ENCODE measurements around the gene PIEZO2.

The PIEZO2 gene

DNA sequence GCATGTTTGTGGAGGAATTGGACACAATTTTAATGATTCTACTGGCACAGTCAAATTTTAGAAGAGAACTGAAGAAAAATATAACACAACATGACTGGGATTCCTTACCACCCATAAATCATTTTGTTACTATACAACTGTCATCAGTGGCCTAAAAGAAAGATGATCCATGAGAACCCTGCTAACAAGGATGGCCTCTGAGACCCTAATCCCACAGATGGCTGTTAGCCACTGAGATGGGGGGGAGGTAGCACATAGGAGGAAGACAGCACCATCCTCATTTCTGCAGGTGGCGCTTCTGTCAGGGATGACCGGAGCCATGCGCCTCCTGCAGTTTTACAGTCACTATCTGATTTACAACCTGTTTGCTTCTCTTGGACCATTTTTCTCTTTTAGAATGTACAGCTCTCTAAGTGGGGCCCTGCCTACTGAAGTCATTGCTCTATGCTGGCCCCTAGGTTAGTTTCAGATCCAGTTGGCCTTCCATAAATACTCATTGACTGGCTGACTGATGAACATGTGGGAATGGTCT lies 343.7 kb downstream of the PIEZO2 start:
- Histone ChIP-seq H3K36me3 (ENCODE audit: insufficient read depth, low read length) (no peaks in the 10 kb centered on the region), H3K4me2 (ENCODE audit: low read depth, low read length, poor library complexity, severe bottlenecking) (no peak overlapping the region), H4K20me1 (ENCODE audit: insufficient read depth, low read length, poor library complexity, severe bottlenecking) (no peaks in the 10 kb centered on the region), H3K4me1 (ENCODE audit: insufficient read depth, low read length, poor library complexity, severe bottlenecking) (no peaks in the 10 kb centered on the region), H3K79me2 (ENCODE audit: insufficient read depth, low read length) (no peaks in the 10 kb centered on the region), H3K9ac (ENCODE audit: low read depth, low read length, poor library complexity, severe bottlenecking) (no peak overlapping the region), H3F3A (ENCODE audit: low read depth) (no peaks in the 10 kb centered on the region), H2AFZ (ENCODE audit: low read length) (no peak overlapping the region), H3K4me3 (ENCODE audit: low read length, poor library complexity, severe bottlenecking) (no peak overlapping the region), H3K9me3 (ENCODE audit: insufficient read depth, low read depth, low read length) (no peaks in the 10 kb centered on the region), H3K27me3 (ENCODE audit: insufficient read depth, low read length, poor library complexity, severe bottlenecking) (no peaks in the 10 kb centered on the region), H3K9me2 (replicated peaks; ENCODE audit: low read depth, low read length) (no peaks in the 10 kb centered on the region)
- TF ChIP-seq, protein P1, sequence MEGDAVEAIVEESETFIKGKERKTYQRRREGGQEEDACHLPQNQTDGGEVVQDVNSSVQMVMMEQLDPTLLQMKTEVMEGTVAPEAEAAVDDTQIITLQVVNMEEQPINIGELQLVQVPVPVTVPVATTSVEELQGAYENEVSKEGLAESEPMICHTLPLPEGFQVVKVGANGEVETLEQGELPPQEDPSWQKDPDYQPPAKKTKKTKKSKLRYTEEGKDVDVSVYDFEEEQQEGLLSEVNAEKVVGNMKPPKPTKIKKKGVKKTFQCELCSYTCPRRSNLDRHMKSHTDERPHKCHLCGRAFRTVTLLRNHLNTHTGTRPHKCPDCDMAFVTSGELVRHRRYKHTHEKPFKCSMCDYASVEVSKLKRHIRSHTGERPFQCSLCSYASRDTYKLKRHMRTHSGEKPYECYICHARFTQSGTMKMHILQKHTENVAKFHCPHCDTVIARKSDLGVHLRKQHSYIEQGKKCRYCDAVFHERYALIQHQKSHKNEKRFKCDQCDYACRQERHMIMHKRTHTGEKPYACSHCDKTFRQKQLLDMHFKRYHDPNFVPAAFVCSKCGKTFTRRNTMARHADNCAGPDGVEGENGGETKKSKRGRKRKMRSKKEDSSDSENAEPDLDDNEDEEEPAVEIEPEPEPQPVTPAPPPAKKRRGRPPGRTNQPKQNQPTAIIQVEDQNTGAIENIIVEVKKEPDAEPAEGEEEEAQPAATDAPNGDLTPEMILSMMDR (conservative IDR thresholded peaks at IDR 0.05; ENCODE audit: low read length): no peak
- no peak for TF ChIP-seq EZH2phosphoT487 (IDR thresholded peaks at IDR 0.05; ENCODE audit: borderline replicate concordance)

DNA sequence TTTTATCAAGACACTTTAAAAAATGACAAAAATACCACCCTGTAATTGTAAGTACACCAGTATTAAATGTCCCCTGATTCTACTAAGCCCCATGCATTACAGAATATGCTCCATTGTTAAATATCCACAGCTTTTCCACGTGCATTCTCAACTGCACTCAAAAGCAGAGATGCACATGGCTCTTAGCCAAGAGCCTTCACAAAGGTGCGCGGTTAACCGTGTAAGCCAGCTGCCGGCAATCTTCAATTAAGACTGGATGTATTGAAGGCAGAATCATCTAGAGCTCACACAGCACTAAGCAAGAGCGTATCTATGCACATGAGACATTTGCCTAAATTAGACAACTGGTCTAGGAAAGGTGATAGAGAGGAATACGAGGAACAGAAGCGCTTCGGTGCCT lies 345.2 kb downstream of the PIEZO2 start:
- no peaks in the 10 kb centered on the region for H3K79me2 ChIP-seq (ENCODE audit: insufficient read depth, low read length)
- no peak overlapping the region for H3K4me2 ChIP-seq (ENCODE audit: low read depth, low read length, poor library complexity, severe bottlenecking)
- no peak overlapping the region for H3K4me3 ChIP-seq (ENCODE audit: low read length, poor library complexity, severe bottlenecking)
- TF ChIP-seq, protein P1 (conservative IDR thresholded peaks at IDR 0.05; ENCODE audit: low read length): no peak
- no peak for TF ChIP-seq EZH2phosphoT487 (IDR thresholded peaks at IDR 0.05; ENCODE audit: borderline replicate concordance)
- no peaks in the 10 kb centered on the region for H4K20me1 ChIP-seq (ENCODE audit: insufficient read depth, low read length, poor library complexity, severe bottlenecking)
- H3K9me3 ChIP-seq (ENCODE audit: insufficient read depth, low read depth, low read length): no peaks in the 10 kb centered on the region
- no peaks in the 10 kb centered on the region for H3K36me3 ChIP-seq (ENCODE audit: insufficient read depth, low read length)
- H3K27me3 ChIP-seq (ENCODE audit: insufficient read depth, low read length, poor library complexity, severe bottlenecking): no peaks in the 10 kb centered on the region
- peaks cover 1% of the 10 kb centered on the region for H3K4me1 ChIP-seq (ENCODE audit: insufficient read depth, low read length, poor library complexity, severe bottlenecking)
- no peaks in the 10 kb centered on the region for H3K9me2 ChIP-seq (replicated peaks; ENCODE audit: low read depth, low read length)
- H3K9ac ChIP-seq (ENCODE audit: low read depth, low read length, poor library complexity, severe bottlenecking): no peak overlapping the region
- no peaks in the 10 kb centered on the region for H3F3A ChIP-seq (ENCODE audit: low read depth)
- no peak overlapping the region for H2AFZ ChIP-seq (ENCODE audit: low read length)

DNA sequence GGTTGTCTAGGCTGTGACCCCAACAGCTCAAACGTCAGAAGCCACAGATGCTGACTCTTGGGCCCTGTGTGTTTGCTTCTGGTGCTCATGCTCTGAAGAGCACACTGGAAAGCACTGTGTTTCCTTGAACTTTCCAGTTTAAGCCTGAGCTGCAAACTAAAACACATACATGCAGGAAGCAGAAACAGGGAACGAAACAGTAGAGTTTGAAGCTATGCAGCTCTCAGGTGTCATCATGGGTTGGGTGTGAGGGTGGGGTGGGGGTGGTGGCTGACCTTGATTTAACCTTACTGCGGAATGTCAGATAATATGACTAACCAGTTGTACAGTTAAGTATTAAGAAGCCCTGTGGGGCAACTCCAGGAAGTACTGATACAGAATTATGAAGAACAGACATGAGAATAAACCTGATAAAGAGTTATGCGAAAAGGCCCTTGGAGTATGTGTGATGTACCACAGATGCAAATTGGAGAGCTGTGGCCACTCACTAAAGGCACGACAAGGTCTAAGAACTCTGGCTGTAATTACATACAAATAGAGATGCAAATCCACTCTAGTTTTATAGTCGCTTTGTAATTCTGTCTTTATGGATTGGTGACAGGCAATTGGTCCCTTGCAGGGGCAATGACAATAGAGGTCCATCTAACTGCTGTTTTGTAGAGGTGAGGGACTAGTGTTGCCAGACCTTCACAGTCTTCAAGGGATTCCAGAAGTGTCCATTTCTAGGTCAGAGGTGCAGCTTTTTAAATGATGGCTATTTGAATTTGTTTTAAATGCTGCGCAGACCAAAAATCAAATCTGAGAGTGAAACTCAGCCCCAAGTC lies 350.4 kb downstream of the PIEZO2 start:
- no peak for TF ChIP-seq EZH2phosphoT487 (IDR thresholded peaks at IDR 0.05; ENCODE audit: borderline replicate concordance)
- Histone ChIP-seq H4K20me1 (ENCODE audit: insufficient read depth, low read length, poor library complexity, severe bottlenecking) (no peaks in the 10 kb centered on the region), H3F3A (ENCODE audit: low read depth) (no peaks in the 10 kb centered on the region), H2AFZ (ENCODE audit: low read length) (peak overlapping the region; percentile 65), H3K9me3 (ENCODE audit: insufficient read depth, low read depth, low read length) (no peaks in the 10 kb centered on the region), H3K4me3 (ENCODE audit: low read length, poor library complexity, severe bottlenecking) (no peak overlapping the region), H3K9ac (ENCODE audit: low read depth, low read length, poor library complexity, severe bottlenecking) (no peak overlapping the region), H3K79me2 (ENCODE audit: insufficient read depth, low read length) (no peaks in the 10 kb centered on the region), H3K36me3 (ENCODE audit: insufficient read depth, low read length) (no peaks in the 10 kb centered on the region), H3K27me3 (ENCODE audit: insufficient read depth, low read length, poor library complexity, severe bottlenecking) (no peaks in the 10 kb centered on the region), H3K4me1 (ENCODE audit: insufficient read depth, low read length, poor library complexity, severe bottlenecking) (peaks cover 6% of the 10 kb centered on the region), H3K9me2 (replicated peaks; ENCODE audit: low read depth, low read length) (no peaks in the 10 kb centered on the region), H3K4me2 (ENCODE audit: low read depth, low read length, poor library complexity, severe bottlenecking) (peak overlapping the region; percentile 23)
